ENCODE data around the gene SORBS1. TPM values are rescaled to one million over a fixed set of nuclear protein-coding genes. Genes with fewer than 3 reads are reported as not detected.

The SORBS1 gene
- total and polyA plus RNA-seq, 2 donors (not counting 1 experiment from before 2014, with no cell fraction given), result 0.21 to 1.5 TPM

GRCh38 chr10:95504246-95504691 is 56.9 kb downstream of the SORBS1 start:
- Histone ChIP-seq H3K27ac (ENCODE audit: low read length in 2 of 2) (no peak overlapping the region), H3K9ac (ENCODE audit: low read length) (no peak overlapping the region), H3K27me3 (replicated peaks in 1 of 4; ENCODE audit: control extremely low read depth in 1 of 4, control insufficient read depth in 3 of 4, insufficient read depth in 4 of 4, low read length in 3 of 4) (no peaks in the 10 kb centered on the region), H2AFZ (ENCODE audit: insufficient read depth, low read depth, low read length, poor library complexity, severe bottlenecking) (no peak overlapping the region), H3K79me2 (ENCODE audit: control insufficient read depth, insufficient read depth, low read length) (no peaks in the 10 kb centered on the region), H3K4me1 (ENCODE audit: control insufficient read depth in 2 of 2, insufficient read depth in 2 of 2, low read length in 2 of 2) (no peaks in the 10 kb centered on the region), H4K20me1 (ENCODE audit: control insufficient read depth, insufficient read depth, low read length, poor library complexity, severe bottlenecking) (no peaks in the 10 kb centered on the region), H3K4me3 (ENCODE audit: control extremely low read depth in 1 of 5, extremely low read depth in 1 of 5, insufficient read depth in 1 of 5, low read depth in 2 of 5, low read length in 4 of 5) (no peak overlapping the region), H3K36me3 (replicated peaks in 1 of 2; ENCODE audit: control extremely low read depth in 1 of 2, control insufficient read depth in 1 of 2, extremely low read depth in 1 of 2, insufficient read depth in 2 of 2, low read length in 1 of 2) (no peaks in the 10 kb centered on the region), H3K9me3 (ENCODE audit: control extremely low read depth in 1 of 3, control insufficient read depth in 2 of 3, insufficient read depth in 1 of 3, low read length in 2 of 3) (no peaks in the 10 kb centered on the region), H3K4me2 (replicated peaks; ENCODE audit: low read depth, low read length, poor library complexity, severe bottlenecking) (no peak overlapping the region)
- TF ChIP-seq CTCF (IDR thresholded peaks at IDR 0.05) (no peak), EZH2 (IDR thresholded peaks at IDR 0.05; ENCODE audit: borderline replicate concordance, insufficient read depth, low read depth, low read length, poor library complexity, severe bottlenecking) (no peak)
- Mint-ChIP-seq H3K27ac (no peak overlapping the region), H3K27me3 (peaks cover 14% of the 10 kb centered on the region), H3K4me3 (no peak overlapping the region), H3K4me1 (no peaks in the 10 kb centered on the region), H3K9me3 (ENCODE audit: insufficient read depth) (no peaks in the 10 kb centered on the region)
- intact Hi-C loops (cut with micrococcal nuclease), result no loop called here
- ATAC-seq (ENCODE audit: low read depth) (no peak), DNase-seq (no peak)
- WGBS (ENCODE audit: insufficient coverage), result 84% methylated on average over 3 of the region's 4 CpGs
- POLR2A ChIA-PET, result no interaction called here
- CTCF ChIA-PET, result no interaction called here

GRCh38 chr10:95503526-95503925 is 57.6 kb downstream of the SORBS1 start:
- H3K27ac Mint-ChIP-seq, result no peak overlapping the region
- DNase-seq (no peak), ATAC-seq (ENCODE audit: low read depth) (no peak)
- H3K79me2 ChIP-seq (ENCODE audit: control insufficient read depth, insufficient read depth, low read length), result no peaks in the 10 kb centered on the region
- H3K9ac ChIP-seq (ENCODE audit: low read length), result no peak overlapping the region
- no peaks in the 10 kb centered on the region for H3K9me3 ChIP-seq (ENCODE audit: control extremely low read depth in 1 of 3, control insufficient read depth in 2 of 3, insufficient read depth in 1 of 3, low read length in 2 of 3)
- TF ChIP-seq CTCF (IDR thresholded peaks at IDR 0.05) (no peak), EZH2 (IDR thresholded peaks at IDR 0.05; ENCODE audit: borderline replicate concordance, insufficient read depth, low read depth, low read length, poor library complexity, severe bottlenecking) (no peak)
- CTCF ChIA-PET, result no interaction called here
- H4K20me1 ChIP-seq (ENCODE audit: control insufficient read depth, insufficient read depth, low read length, poor library complexity, severe bottlenecking), result no peaks in the 10 kb centered on the region
- intact Hi-C loops (cut with micrococcal nuclease), result no loop called here
- WGBS (ENCODE audit: insufficient coverage), result no CpG with 5 or more reads among the region's 3 CpGs
- no peaks in the 10 kb centered on the region for H3K4me1 Mint-ChIP-seq
- H3K27me3 Mint-ChIP-seq, result peaks cover 13% of the 10 kb centered on the region
- H3K4me2 ChIP-seq (replicated peaks; ENCODE audit: low read depth, low read length, poor library complexity, severe bottlenecking), result no peak overlapping the region
- no peak overlapping the region for H3K4me3 Mint-ChIP-seq
- H2AFZ ChIP-seq (ENCODE audit: insufficient read depth, low read depth, low read length, poor library complexity, severe bottlenecking), result no peak overlapping the region
- no peaks in the 10 kb centered on the region for H3K27me3 ChIP-seq (replicated peaks in 1 of 4; ENCODE audit: control extremely low read depth in 1 of 4, control insufficient read depth in 3 of 4, insufficient read depth in 4 of 4, low read length in 3 of 4)
- H3K4me3 ChIP-seq (ENCODE audit: control extremely low read depth in 1 of 5, extremely low read depth in 1 of 5, insufficient read depth in 1 of 5, low read depth in 2 of 5, low read length in 4 of 5), result no peak overlapping the region
- no peaks in the 10 kb centered on the region for H3K36me3 ChIP-seq (replicated peaks in 1 of 2; ENCODE audit: control extremely low read depth in 1 of 2, control insufficient read depth in 1 of 2, extremely low read depth in 1 of 2, insufficient read depth in 2 of 2, low read length in 1 of 2)
- POLR2A ChIA-PET, result no interaction called here
- H3K9me3 Mint-ChIP-seq (ENCODE audit: insufficient read depth), result no peaks in the 10 kb centered on the region
- H3K27ac ChIP-seq (ENCODE audit: low read length in 2 of 2), result no peak overlapping the region
- H3K4me1 ChIP-seq (ENCODE audit: control insufficient read depth in 2 of 2, insufficient read depth in 2 of 2, low read length in 2 of 2), result no peaks in the 10 kb centered on the region
